ENCODE results near the gene SHE. TPM values are rescaled to one million over a fixed set of nuclear protein-coding genes. Genes with fewer than 3 reads are reported as not detected.

SHE gene
- total RNA-seq, 1 donor: 0.09 TPM

Other genes starting within 250 kb of the SHE start
- gene HAX1, start 229.8 kb downstream of the SHE start, total RNA-seq (ENCODE audit: low replicate concordance): 115 and 141 TPM in 2 replicates
- gene AQP10, start 181.3 kb downstream of the SHE start, total RNA-seq (ENCODE audit: low replicate concordance): not detected in 2 replicates
- gene ATP8B2, start 176.9 kb downstream of the SHE start, total RNA-seq (ENCODE audit: low replicate concordance): 58.3 and 231 TPM in 2 replicates
- 1.3 and 5.3 TPM in 2 replicates for gene IL6R, start 97.1 kb downstream of the SHE start, total RNA-seq (ENCODE audit: low replicate concordance)
- gene TDRD10, start 193 bp downstream of the SHE start, total RNA-seq (ENCODE audit: low replicate concordance): not detected in 2 replicates
- 18.6 and 26.1 TPM in 2 replicates for gene UBE2Q1, start 56.2 kb upstream of the SHE start, total RNA-seq (ENCODE audit: low replicate concordance)
- gene CHRNB2, start 65.4 kb upstream of the SHE start, total RNA-seq (ENCODE audit: low replicate concordance): under 0.01 TPM in 1 of 2 replicates, not detected in the other
- 114 and 115 TPM in 2 replicates for gene ADAR, start 105.8 kb upstream of the SHE start, total RNA-seq (ENCODE audit: low replicate concordance)

Data from fibroblast of the aortic adventitia (primary cell).